Measurements from ENCODE around the gene DRC7. TPM values are rescaled to one million over a fixed set of nuclear protein-coding genes. Genes with fewer than 3 reads are reported as not detected.

DRC7 gene
- total RNA-seq, 2 donors from 2014 or later = not detected

DNA sequence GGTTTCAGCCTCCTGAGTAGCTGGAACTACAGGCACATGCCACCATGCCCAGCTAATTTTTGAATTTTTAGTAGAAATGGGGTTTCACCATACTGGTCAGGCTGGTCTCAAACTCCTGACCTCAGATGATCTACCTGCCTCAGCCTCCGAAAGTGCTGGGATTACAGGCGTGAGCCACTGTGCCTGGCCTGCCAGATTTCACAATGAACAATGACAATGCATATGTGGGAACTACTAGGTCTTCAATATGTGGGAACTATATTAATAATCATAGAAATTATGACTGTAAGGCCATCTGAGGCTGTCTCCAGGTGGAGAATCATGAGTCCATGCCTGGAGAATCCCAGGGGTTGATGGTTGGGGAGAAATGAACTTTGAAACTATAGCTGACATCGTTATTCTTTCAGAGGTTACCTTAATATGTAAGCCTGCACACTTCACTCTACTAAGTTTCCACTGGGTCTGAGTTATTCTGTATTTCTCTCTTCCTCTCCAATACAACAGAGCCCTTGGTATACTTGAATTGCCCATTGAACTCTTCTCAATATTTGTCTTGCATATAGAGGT is 7.2 kb upstream of the DRC7 start:
- no peaks in the 10 kb centered on the region for H3K36me3 ChIP-seq
- no peaks in the 10 kb centered on the region for H3K27me3 ChIP-seq
- no peak for DNase-seq (ENCODE audit: low spot score)
- H3K9me3 ChIP-seq = no peaks in the 10 kb centered on the region
- no peak overlapping the region for H3K27ac ChIP-seq
- TF ChIP-seq, protein P1, sequence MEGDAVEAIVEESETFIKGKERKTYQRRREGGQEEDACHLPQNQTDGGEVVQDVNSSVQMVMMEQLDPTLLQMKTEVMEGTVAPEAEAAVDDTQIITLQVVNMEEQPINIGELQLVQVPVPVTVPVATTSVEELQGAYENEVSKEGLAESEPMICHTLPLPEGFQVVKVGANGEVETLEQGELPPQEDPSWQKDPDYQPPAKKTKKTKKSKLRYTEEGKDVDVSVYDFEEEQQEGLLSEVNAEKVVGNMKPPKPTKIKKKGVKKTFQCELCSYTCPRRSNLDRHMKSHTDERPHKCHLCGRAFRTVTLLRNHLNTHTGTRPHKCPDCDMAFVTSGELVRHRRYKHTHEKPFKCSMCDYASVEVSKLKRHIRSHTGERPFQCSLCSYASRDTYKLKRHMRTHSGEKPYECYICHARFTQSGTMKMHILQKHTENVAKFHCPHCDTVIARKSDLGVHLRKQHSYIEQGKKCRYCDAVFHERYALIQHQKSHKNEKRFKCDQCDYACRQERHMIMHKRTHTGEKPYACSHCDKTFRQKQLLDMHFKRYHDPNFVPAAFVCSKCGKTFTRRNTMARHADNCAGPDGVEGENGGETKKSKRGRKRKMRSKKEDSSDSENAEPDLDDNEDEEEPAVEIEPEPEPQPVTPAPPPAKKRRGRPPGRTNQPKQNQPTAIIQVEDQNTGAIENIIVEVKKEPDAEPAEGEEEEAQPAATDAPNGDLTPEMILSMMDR (IDR thresholded peaks at IDR 0.05) = no peak
- H3K4me3 ChIP-seq = no peak overlapping the region
- H3K4me1 ChIP-seq = no peaks in the 10 kb centered on the region

- Histone ChIP-seq H3K27ac (no peak overlapping the region), H3K9me3 (no peaks in the 10 kb centered on the region), H3K36me3 (no peaks in the 10 kb centered on the region), H3K4me3 (no peak overlapping the region), H3K27me3 (no peaks in the 10 kb centered on the region), H3K4me1 (no peaks in the 10 kb centered on the region)
- TF ChIP-seq, protein P1 (IDR thresholded peaks at IDR 0.05) = no peak
- no peak for DNase-seq (ENCODE audit: low spot score)
Observed at GRCh38 chr16:57688487-57688986, 6.1 kb upstream of the DRC7 start.

- H3K36me3 ChIP-seq = no peaks in the 10 kb centered on the region
- H3K27me3 ChIP-seq = no peaks in the 10 kb centered on the region
- TF ChIP-seq, protein P1 (IDR thresholded peaks at IDR 0.05) = no peak
- H3K4me1 ChIP-seq = no peaks in the 10 kb centered on the region
- H3K4me3 ChIP-seq = no peak overlapping the region
- H3K27ac ChIP-seq = no peak overlapping the region
- DNase-seq (ENCODE audit: low spot score) = no peak
- H3K9me3 ChIP-seq = no peaks in the 10 kb centered on the region
Observed at GRCh38 chr16:57688987-57689761, 5.4 kb upstream of the DRC7 start.

- Histone ChIP-seq H3K36me3 (no peaks in the 10 kb centered on the region), H3K4me1 (no peaks in the 10 kb centered on the region), H3K4me3 (no peak overlapping the region), H3K27ac (no peak overlapping the region), H3K27me3 (no peaks in the 10 kb centered on the region), H3K9me3 (no peaks in the 10 kb centered on the region)
- TF ChIP-seq, protein P1 (IDR thresholded peaks at IDR 0.05) = no peak
- no peak for DNase-seq (ENCODE audit: low spot score)
Observed at GRCh38 chr16:57689762-57690558, 4.6 kb upstream of the DRC7 start.

GRCh38 chr16:57690782-57691471 is 3.7 kb upstream of the DRC7 start:
- DNase-seq (ENCODE audit: low spot score) = no peak
- no peak overlapping the region for H3K27ac ChIP-seq
- no peaks in the 10 kb centered on the region for H3K4me1 ChIP-seq
- no peaks in the 10 kb centered on the region for H3K9me3 ChIP-seq
- TF ChIP-seq, protein P1 (IDR thresholded peaks at IDR 0.05) = no peak
- H3K36me3 ChIP-seq = no peaks in the 10 kb centered on the region
- H3K27me3 ChIP-seq = no peaks in the 10 kb centered on the region
- H3K4me3 ChIP-seq = no peak overlapping the region
